Thyroid gland (tissue), 4 donors: ENCODE measurements around the gene SPOCK2.

Experiments
- CTCF ChIP-seq, 6 experiments: fragments of 200-600 bp in 3 of 6; fragments of 450-650 bp in 3 of 6; sonication (generic) in 3 of 6; IDR thresholded peaks; one replicate each; pipeline ENCODE4 v1.5.1; 2016 to 2019; ENCODE audit warnings: antibody characterized with exemption in 6 of 6, mild to moderate bottlenecking in 2 of 6, inconsistent platforms in 1 of 6, moderate library complexity in 1 of 6
- POLR2A ChIP-seq, 2 donors: fragments of 450-650 bp; IDR thresholded peaks; one replicate each; pipeline ENCODE4 v1.6.1; 2017; ENCODE audit warnings: antibody characterized with exemption in 2 of 2, mild to moderate bottlenecking in 2 of 2, moderate library complexity in 1 of 2

GRCh38 chr10:72087392-72087968 is 871 bp downstream of the SPOCK2 start:
- no peak for TF ChIP-seq CTCF (IDR thresholded peaks at IDR 0.05)
- no peak for TF ChIP-seq POLR2A (IDR thresholded peaks at IDR 0.05)
